NK-92 (cell line): ENCODE measurements around the gene BACH2.
"Not testable (repeated sequence)": the region's sequence is repeated elsewhere in the genome, so short reads cannot be mapped to it uniquely, and the experiment has no call there.

Source experiments
- DNase-seq: peaks from one replicate; lab custom pipeline; 2025; ENCODE audit not compliant: unreplicated experiment; lab: John Stamatoyannopoulos, UW

Gene BACH2

GRCh38 chr6:90035047-90035723, 261.5 kb downstream of the BACH2 start:
- DNase-seq: no peak

- DNase-seq: no peak
Measured at GRCh38 chr6:90033746-90034271, 262.8 kb downstream of the BACH2 start.

- not testable (repeated sequence) for DNase-seq
Measured at GRCh38 chr6:90032489-90033212, 264.0 kb downstream of the BACH2 start.

- DNase-seq: no peak
Measured at GRCh38 chr6:90028995-90029635, 267.5 kb downstream of the BACH2 start.

GRCh38 chr6:90028066-90028778, 268.4 kb downstream of the BACH2 start:
- DNase-seq: no peak

- no peak for DNase-seq
Measured at GRCh38 chr6:90026216-90026615, 270.4 kb downstream of the BACH2 start.

- no peak for DNase-seq
Measured at GRCh38 chr6:90025523-90026061, 271.1 kb downstream of the BACH2 start.

GRCh38 chr6:90024633-90025032, 272.0 kb downstream of the BACH2 start:
- DNase-seq: no peak

GRCh38 chr6:90021711-90022110, 274.9 kb downstream of the BACH2 start:
- no peak for DNase-seq

GRCh38 chr6:90020746-90021145, 275.9 kb downstream of the BACH2 start:
- no peak for DNase-seq

- DNase-seq: no peak
Measured at GRCh38 chr6:90019216-90019615, 277.4 kb downstream of the BACH2 start.

GRCh38 chr6:90015883-90016282, 280.8 kb downstream of the BACH2 start:
- DNase-seq: no peak

- DNase-seq: no peak
Measured at GRCh38 chr6:90008908-90009501, 287.6 kb downstream of the BACH2 start.

GRCh38 chr6:90008189-90008907, 288.3 kb downstream of the BACH2 start:
- DNase-seq: no peak

GRCh38 chr6:90005048-90005827, 291.4 kb downstream of the BACH2 start:
- DNase-seq: no peak

- DNase-seq: no peak
Measured at GRCh38 chr6:90004511-90004910, 292.1 kb downstream of the BACH2 start.

- DNase-seq: no peak
Measured at GRCh38 chr6:90003941-90004340, 292.7 kb downstream of the BACH2 start.

- DNase-seq: no peak
Measured at GRCh38 chr6:90003069-90003795, 293.4 kb downstream of the BACH2 start.
